HG03575 (cell line): ENCODE measurements around the gene TPSG1.
"Not testable (repeated sequence)": the region's sequence is repeated elsewhere in the genome, so short reads cannot be mapped to it uniquely, and the experiment has no call there.

Experiments used
- ATAC-seq: cut with Tn5 transposase; IDR thresholded peaks from one replicate; pipeline ENCODE4 v1.9.1; 2021; ENCODE audit not compliant: unreplicated experiment, insufficient number of reproducible peaks, low FRiP score; ENCODE audit errors: extremely low read depth

Gene TPSG1

GRCh38 chr16:1225051-1225451 lies at the start of gene TPSG1:
TPSG1 (minus strand) TSS chr16:1225268; CDS start chr16:1225252, 16 bp downstream.
- ATAC-seq = no peak

- no peak for ATAC-seq
Observed at GRCh38 chr16:1274767-1275166, 49.7 kb upstream of the TPSG1 start.

- no peak for ATAC-seq
Observed at GRCh38 chr16:1273816-1274215, 48.7 kb upstream of the TPSG1 start.

- no peak for ATAC-seq
Observed at GRCh38 chr16:1272453-1273198, 47.6 kb upstream of the TPSG1 start.

- not testable (repeated sequence) for ATAC-seq
Observed at GRCh38 chr16:1271724-1272413, 46.8 kb upstream of the TPSG1 start.

GRCh38 chr16:1271380-1271723 lies 46.3 kb upstream of the TPSG1 start:
- ATAC-seq = no peak

- ATAC-seq = not testable (repeated sequence)
Observed at GRCh38 chr16:1269418-1269817, 44.4 kb upstream of the TPSG1 start.

- ATAC-seq = no peak
Observed at GRCh38 chr16:1265826-1266225, 40.8 kb upstream of the TPSG1 start.

GRCh38 chr16:1265090-1265630 lies 40.1 kb upstream of the TPSG1 start:
- no peak for ATAC-seq

GRCh38 chr16:1264345-1265089 lies 39.4 kb upstream of the TPSG1 start:
- ATAC-seq = no peak

GRCh38 chr16:1263591-1264344 lies 38.7 kb upstream of the TPSG1 start:
- ATAC-seq = no peak

GRCh38 chr16:1262846-1263221 lies 37.8 kb upstream of the TPSG1 start:
- no peak for ATAC-seq

- no peak for ATAC-seq
Observed at GRCh38 chr16:1262210-1262845, 37.3 kb upstream of the TPSG1 start.

GRCh38 chr16:1261131-1261892 lies 36.2 kb upstream of the TPSG1 start:
- no peak for ATAC-seq

GRCh38 chr16:1260101-1260680 lies 35.1 kb upstream of the TPSG1 start:
- no peak for ATAC-seq

GRCh38 chr16:1259760-1260068 lies 34.6 kb upstream of the TPSG1 start:
- no peak for ATAC-seq

GRCh38 chr16:1258906-1259759 lies 34.1 kb upstream of the TPSG1 start:
- no peak for ATAC-seq
